ENCODE results near the gene ADGRL2. TPM values are rescaled to one million over a fixed set of nuclear protein-coding genes. Genes with fewer than 3 reads are reported as not detected.

Gene ADGRL2
- total and polyA plus RNA-seq, 8 donors = 5.6 to 21.6 (median 12.4) TPM

- H3K27me3 ChIP-seq = no peaks in the 10 kb centered on the region
- H3K4me3 ChIP-seq = no peak overlapping the region
- no peak for FAIRE-seq
- TF ChIP-seq, protein P1, sequence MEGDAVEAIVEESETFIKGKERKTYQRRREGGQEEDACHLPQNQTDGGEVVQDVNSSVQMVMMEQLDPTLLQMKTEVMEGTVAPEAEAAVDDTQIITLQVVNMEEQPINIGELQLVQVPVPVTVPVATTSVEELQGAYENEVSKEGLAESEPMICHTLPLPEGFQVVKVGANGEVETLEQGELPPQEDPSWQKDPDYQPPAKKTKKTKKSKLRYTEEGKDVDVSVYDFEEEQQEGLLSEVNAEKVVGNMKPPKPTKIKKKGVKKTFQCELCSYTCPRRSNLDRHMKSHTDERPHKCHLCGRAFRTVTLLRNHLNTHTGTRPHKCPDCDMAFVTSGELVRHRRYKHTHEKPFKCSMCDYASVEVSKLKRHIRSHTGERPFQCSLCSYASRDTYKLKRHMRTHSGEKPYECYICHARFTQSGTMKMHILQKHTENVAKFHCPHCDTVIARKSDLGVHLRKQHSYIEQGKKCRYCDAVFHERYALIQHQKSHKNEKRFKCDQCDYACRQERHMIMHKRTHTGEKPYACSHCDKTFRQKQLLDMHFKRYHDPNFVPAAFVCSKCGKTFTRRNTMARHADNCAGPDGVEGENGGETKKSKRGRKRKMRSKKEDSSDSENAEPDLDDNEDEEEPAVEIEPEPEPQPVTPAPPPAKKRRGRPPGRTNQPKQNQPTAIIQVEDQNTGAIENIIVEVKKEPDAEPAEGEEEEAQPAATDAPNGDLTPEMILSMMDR (IDR thresholded peaks at IDR 0.05) = no peak
- no peak for DNase-seq
- ATAC-seq = no peak
- 73% methylated on average over 4 of the region's 4 CpGs for WGBS, 2 donors
- no peaks in the 10 kb centered on the region for H3K9me3 ChIP-seq
- H3K36me3 ChIP-seq = no peaks in the 10 kb centered on the region
- intact Hi-C loops (cut with DNase I) = no loop called here
- H3K4me1 ChIP-seq = no peaks in the 10 kb centered on the region
- no peak overlapping the region for H3K27ac ChIP-seq
Observed at GRCh38 chr1:82001345-82001744, 200.6 kb downstream of the ADGRL2 start.

DNA sequence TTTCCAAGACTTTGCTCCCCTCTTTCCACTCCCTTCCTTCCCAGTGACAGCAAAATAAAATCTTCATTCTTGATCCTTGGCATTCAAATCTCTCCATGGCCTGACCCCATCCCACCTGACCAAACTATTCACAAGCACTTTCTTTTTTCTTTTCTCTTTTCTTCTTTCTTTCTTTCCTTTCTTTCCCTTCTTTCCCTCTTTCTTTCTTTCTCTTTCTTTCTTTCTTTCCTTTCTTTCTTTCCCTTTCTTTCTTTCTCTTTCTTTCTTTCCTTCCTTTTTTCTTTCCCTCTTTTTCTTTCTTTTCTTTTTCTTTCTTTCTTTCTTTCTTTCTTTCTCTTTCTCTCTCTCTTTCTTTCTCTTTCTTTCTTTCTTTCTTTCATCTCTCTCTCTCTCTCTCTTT, 207.1 kb downstream of the ADGRL2 start:
- FAIRE-seq (no peak), DNase-seq (no peak), ATAC-seq (no peak)
- TF ChIP-seq, protein P1 (IDR thresholded peaks at IDR 0.05) = no peak
- Histone ChIP-seq H3K27me3 (no peaks in the 10 kb centered on the region), H3K9me3 (no peaks in the 10 kb centered on the region), H3K27ac (no peak overlapping the region), H3K4me3 (no peak overlapping the region), H3K36me3 (no peaks in the 10 kb centered on the region), H3K4me1 (no peaks in the 10 kb centered on the region)
- intact Hi-C loops (cut with DNase I) = no loop called here

DNA sequence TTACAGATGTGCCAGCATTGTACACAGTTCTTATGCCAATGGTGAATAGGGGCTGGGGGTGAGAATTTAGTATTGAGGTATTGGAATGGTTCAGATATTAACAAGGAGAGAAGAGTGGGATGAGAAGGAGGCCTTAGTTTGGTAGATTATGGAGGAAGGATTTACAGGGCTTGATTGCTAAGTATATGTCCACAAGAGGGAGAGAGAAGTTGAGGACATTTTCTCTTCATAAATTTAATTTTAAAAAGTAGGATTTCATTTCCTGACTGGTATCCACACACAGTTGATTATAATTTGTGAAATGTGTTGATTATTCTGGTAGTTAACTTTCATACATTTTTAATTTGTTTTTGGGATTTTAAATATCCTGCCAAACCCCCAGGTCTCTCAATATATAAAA, 213.0 kb downstream of the ADGRL2 start:
- H3K4me3 ChIP-seq = no peak overlapping the region
- H3K27ac ChIP-seq = no peak overlapping the region
- no peaks in the 10 kb centered on the region for H3K27me3 ChIP-seq
- intact Hi-C loops (cut with DNase I) = no loop called here
- ATAC-seq = no peak
- no peaks in the 10 kb centered on the region for H3K36me3 ChIP-seq
- DNase-seq = no peak
- H3K9me3 ChIP-seq = no peaks in the 10 kb centered on the region
- TF ChIP-seq, protein P1 (IDR thresholded peaks at IDR 0.05) = no peak
- no peaks in the 10 kb centered on the region for H3K4me1 ChIP-seq
- FAIRE-seq = no peak

GRCh38 chr1:82015444-82015843, 214.7 kb downstream of the ADGRL2 start:
- no peaks in the 10 kb centered on the region for H3K36me3 ChIP-seq
- H3K4me1 ChIP-seq = no peaks in the 10 kb centered on the region
- ATAC-seq (no peak), FAIRE-seq (no peak), DNase-seq (no peak)
- intact Hi-C loops (cut with DNase I) = no loop called here
- no peaks in the 10 kb centered on the region for H3K9me3 ChIP-seq
- TF ChIP-seq, protein P1 (IDR thresholded peaks at IDR 0.05) = no peak
- H3K27me3 ChIP-seq = no peaks in the 10 kb centered on the region
- no peak overlapping the region for H3K4me3 ChIP-seq
- WGBS, 2 donors = 74 to 91% methylated on average over 6 of the region's 6 CpGs
- no peak overlapping the region for H3K27ac ChIP-seq

DNA sequence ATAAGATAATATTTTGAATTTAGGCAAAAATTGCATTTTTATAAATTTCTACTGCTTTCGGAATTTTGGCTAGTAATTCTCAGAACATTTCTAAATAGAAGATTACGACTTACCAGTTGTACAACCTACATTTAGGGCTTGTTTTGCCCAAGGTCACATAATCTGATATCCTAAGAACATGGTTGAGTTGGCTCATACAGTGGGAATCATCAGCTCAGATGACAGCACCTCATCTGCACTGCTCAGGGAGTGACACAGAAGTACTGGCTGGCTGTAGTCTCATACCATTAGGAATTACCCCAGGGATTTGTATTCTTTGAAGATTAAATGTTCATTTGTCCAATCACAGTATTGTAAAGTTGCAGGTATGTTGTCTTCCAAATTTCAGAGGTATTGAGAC, 217.6 kb downstream of the ADGRL2 start:
- Histone ChIP-seq H3K9me3 (no peaks in the 10 kb centered on the region), H3K27me3 (no peaks in the 10 kb centered on the region), H3K27ac (no peak overlapping the region), H3K36me3 (no peaks in the 10 kb centered on the region), H3K4me1 (no peaks in the 10 kb centered on the region), H3K4me3 (no peak overlapping the region)
- DNase-seq (no peak), FAIRE-seq (no peak), ATAC-seq (no peak)
- WGBS, 2 donors = 63 to 72% methylated on average over 2 of the region's 2 CpGs
- TF ChIP-seq, protein P1 (IDR thresholded peaks at IDR 0.05) = no peak
- intact Hi-C loops (cut with DNase I) = no loop called here

Measured in pancreas (tissue), 10 donors.